ENCODE results near the gene ABT1. TPM values are rescaled to one million over a fixed set of nuclear protein-coding genes. Genes with fewer than 3 reads are reported as not detected.

Gene ABT1
- total and polyA plus RNA-seq, 2 donors (not counting 1 experiment from before 2014, with no cell fraction given), result 17.6 to 29.8 TPM

- H3K79me2 ChIP-seq (ENCODE audit: control insufficient read depth, insufficient read depth, low read length), result no peaks in the 10 kb centered on the region
- no peak for TF ChIP-seq CTCF (IDR thresholded peaks at IDR 0.05)
- no peak for TF ChIP-seq EZH2 (IDR thresholded peaks at IDR 0.05; ENCODE audit: borderline replicate concordance, insufficient read depth, low read depth, low read length, poor library complexity, severe bottlenecking)
- H4K20me1 ChIP-seq (ENCODE audit: control insufficient read depth, insufficient read depth, low read length, poor library complexity, severe bottlenecking), result no peaks in the 10 kb centered on the region
- H3K4me1 Mint-ChIP-seq, result peaks cover 28% of the 10 kb centered on the region
- intact Hi-C loops (cut with micrococcal nuclease), result loop anchor here (2.0 to 5.0 kb wide), 2 partner anchors 227 to 395 kb away; no protein-coding TSS in a partner anchor
- H3K9me3 ChIP-seq (ENCODE audit: control extremely low read depth in 1 of 3, control insufficient read depth in 2 of 3, insufficient read depth in 1 of 3, low read length in 2 of 3), result no peaks in the 10 kb centered on the region
- H3K27ac Mint-ChIP-seq, result peak overlapping the region; percentile 100
- no peak overlapping the region for H3K27ac ChIP-seq (ENCODE audit: low read length in 2 of 2)
- no peaks in the 10 kb centered on the region for H3K9me3 Mint-ChIP-seq (ENCODE audit: insufficient read depth)
- H3K4me2 ChIP-seq (replicated peaks; ENCODE audit: low read depth, low read length, poor library complexity, severe bottlenecking), result peak overlapping the region; percentile 74
- H3K4me1 ChIP-seq (ENCODE audit: control insufficient read depth in 2 of 2, insufficient read depth in 2 of 2, low read length in 2 of 2), result peaks cover 14 to 17% of the 10 kb centered on the region in 2 donors
- WGBS (ENCODE audit: insufficient coverage), result 14% methylated on average over 1 of the region's 2 CpGs
- ChIA-PET POLR2A (interaction anchor here (0.6 to 3.8 kb wide), 8 partner anchors 15 to 397 kb away, joined by 3 to 21 read pairs (median 3); a partner anchor contains a TSS), CTCF (interaction anchor here (0.9 to 9.5 kb wide), 12 partner anchors 15 to 410 kb away, joined by 3 to 132 read pairs (median 6); partner anchors contain the start of gene HMGN4)
- ATAC-seq (ENCODE audit: low read depth) (no peak), DNase-seq (no peak)
- H3K36me3 ChIP-seq (replicated peaks in 1 of 2; ENCODE audit: control extremely low read depth in 1 of 2, control insufficient read depth in 1 of 2, extremely low read depth in 1 of 2, insufficient read depth in 2 of 2, low read length in 1 of 2), result no peaks in the 10 kb centered on the region
- peak overlapping the region; percentile 73 for H3K9ac ChIP-seq (ENCODE audit: low read length)
- peak overlapping the region; percentile 97 for H3K4me3 Mint-ChIP-seq
- H2AFZ ChIP-seq (ENCODE audit: insufficient read depth, low read depth, low read length, poor library complexity, severe bottlenecking), result peak overlapping the region; percentile 79
- H3K4me3 ChIP-seq (ENCODE audit: control extremely low read depth in 1 of 5, extremely low read depth in 1 of 5, insufficient read depth in 1 of 5, low read depth in 2 of 5, low read length in 4 of 5), result peak overlapping the region in 4 of 5 experiments; percentile 49 to 82 (median 68)
- peaks cover 3% of the 10 kb centered on the region for H3K27me3 Mint-ChIP-seq
- H3K27me3 ChIP-seq (replicated peaks in 1 of 4; ENCODE audit: control extremely low read depth in 1 of 4, control insufficient read depth in 3 of 4, insufficient read depth in 4 of 4, low read length in 3 of 4), result no peaks in the 10 kb centered on the region
Observed at GRCh38 chr6:26569433-26569764, 27.4 kb upstream of the ABT1 start.

GRCh38 chr6:26570027-26570809 lies 26.5 kb upstream of the ABT1 start:
- ChIA-PET POLR2A (interaction anchor here (0.6 to 3.8 kb wide), 5 partner anchors 16 to 285 kb away, joined by 3 to 21 read pairs (median 3); a partner anchor contains a TSS), CTCF (interaction anchor here (0.6 to 9.5 kb wide), 14 partner anchors 8 to 1127 kb away, joined by 3 to 132 read pairs (median 6); partner anchors contain the start of gene HMGN4)
- no peaks in the 10 kb centered on the region for H3K79me2 ChIP-seq (ENCODE audit: control insufficient read depth, insufficient read depth, low read length)
- H3K9ac ChIP-seq (ENCODE audit: low read length), result no peak overlapping the region
- H3K9me3 ChIP-seq (ENCODE audit: control extremely low read depth in 1 of 3, control insufficient read depth in 2 of 3, insufficient read depth in 1 of 3, low read length in 2 of 3), result no peaks in the 10 kb centered on the region
- WGBS (ENCODE audit: insufficient coverage), result 88% methylated on average over 10 of the region's 21 CpGs
- H3K4me1 Mint-ChIP-seq, result peaks cover 28% of the 10 kb centered on the region
- intact Hi-C loops (cut with micrococcal nuclease), result no loop called here
- H3K4me1 ChIP-seq (ENCODE audit: control insufficient read depth in 2 of 2, insufficient read depth in 2 of 2, low read length in 2 of 2), result peaks cover 14 to 17% of the 10 kb centered on the region in 2 donors
- H3K27me3 ChIP-seq (replicated peaks in 1 of 4; ENCODE audit: control extremely low read depth in 1 of 4, control insufficient read depth in 3 of 4, insufficient read depth in 4 of 4, low read length in 3 of 4), result no peaks in the 10 kb centered on the region
- no peaks in the 10 kb centered on the region for H3K9me3 Mint-ChIP-seq (ENCODE audit: insufficient read depth)
- no peak overlapping the region for H3K4me2 ChIP-seq (replicated peaks; ENCODE audit: low read depth, low read length, poor library complexity, severe bottlenecking)
- no peaks in the 10 kb centered on the region for H3K36me3 ChIP-seq (replicated peaks in 1 of 2; ENCODE audit: control extremely low read depth in 1 of 2, control insufficient read depth in 1 of 2, extremely low read depth in 1 of 2, insufficient read depth in 2 of 2, low read length in 1 of 2)
- H3K27ac ChIP-seq (ENCODE audit: low read length in 2 of 2), result no peak overlapping the region
- H3K4me3 ChIP-seq (ENCODE audit: control extremely low read depth in 1 of 5, extremely low read depth in 1 of 5, insufficient read depth in 1 of 5, low read depth in 2 of 5, low read length in 4 of 5), result no peak overlapping the region
- DNase-seq (peak; percentile 59), ATAC-seq (ENCODE audit: low read depth) (no peak)
- TF ChIP-seq CTCF (IDR thresholded peaks at IDR 0.05) (no peak), EZH2 (IDR thresholded peaks at IDR 0.05; ENCODE audit: borderline replicate concordance, insufficient read depth, low read depth, low read length, poor library complexity, severe bottlenecking) (no peak)
- no peak overlapping the region for H2AFZ ChIP-seq (ENCODE audit: insufficient read depth, low read depth, low read length, poor library complexity, severe bottlenecking)
- no peaks in the 10 kb centered on the region for H4K20me1 ChIP-seq (ENCODE audit: control insufficient read depth, insufficient read depth, low read length, poor library complexity, severe bottlenecking)
- peaks cover 3% of the 10 kb centered on the region for H3K27me3 Mint-ChIP-seq
- H3K4me3 Mint-ChIP-seq, result no peak overlapping the region
- H3K27ac Mint-ChIP-seq, result peak overlapping the region; percentile 46

Data from B cell (primary cell).